ENCODE measurements around the gene COG6. TPM values are rescaled to one million over a fixed set of nuclear protein-coding genes. Genes with fewer than 3 reads are reported as not detected.

Gene COG6
- total RNA-seq, 1 donor from 2014 or later = 44.1 TPM

DNA sequence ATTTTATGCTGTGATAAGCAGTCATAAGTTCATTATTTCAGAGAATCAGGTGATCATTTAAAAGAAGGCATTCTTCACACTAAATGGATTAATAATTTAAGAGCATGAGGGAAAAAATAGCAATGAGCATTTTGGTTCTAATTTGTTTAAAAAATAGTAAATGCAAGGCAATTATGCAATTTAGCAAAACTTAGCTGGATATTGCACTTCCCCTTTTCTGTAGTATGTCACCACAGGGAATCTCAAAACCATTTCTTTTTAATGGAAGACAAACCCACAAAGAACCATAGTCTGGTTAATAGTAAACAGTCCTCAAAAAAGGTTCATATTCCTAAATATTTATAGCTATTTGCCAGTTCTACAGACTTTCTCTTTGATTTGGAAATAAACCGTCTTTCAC is 30.2 kb downstream of the COG6 start:
- H3K4me3 Mint-ChIP-seq (ENCODE audit: low read depth) = no peak overlapping the region
- TF ChIP-seq, protein P1, sequence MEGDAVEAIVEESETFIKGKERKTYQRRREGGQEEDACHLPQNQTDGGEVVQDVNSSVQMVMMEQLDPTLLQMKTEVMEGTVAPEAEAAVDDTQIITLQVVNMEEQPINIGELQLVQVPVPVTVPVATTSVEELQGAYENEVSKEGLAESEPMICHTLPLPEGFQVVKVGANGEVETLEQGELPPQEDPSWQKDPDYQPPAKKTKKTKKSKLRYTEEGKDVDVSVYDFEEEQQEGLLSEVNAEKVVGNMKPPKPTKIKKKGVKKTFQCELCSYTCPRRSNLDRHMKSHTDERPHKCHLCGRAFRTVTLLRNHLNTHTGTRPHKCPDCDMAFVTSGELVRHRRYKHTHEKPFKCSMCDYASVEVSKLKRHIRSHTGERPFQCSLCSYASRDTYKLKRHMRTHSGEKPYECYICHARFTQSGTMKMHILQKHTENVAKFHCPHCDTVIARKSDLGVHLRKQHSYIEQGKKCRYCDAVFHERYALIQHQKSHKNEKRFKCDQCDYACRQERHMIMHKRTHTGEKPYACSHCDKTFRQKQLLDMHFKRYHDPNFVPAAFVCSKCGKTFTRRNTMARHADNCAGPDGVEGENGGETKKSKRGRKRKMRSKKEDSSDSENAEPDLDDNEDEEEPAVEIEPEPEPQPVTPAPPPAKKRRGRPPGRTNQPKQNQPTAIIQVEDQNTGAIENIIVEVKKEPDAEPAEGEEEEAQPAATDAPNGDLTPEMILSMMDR (IDR thresholded peaks at IDR 0.05; ENCODE audit: unreplicated experiment) = no peak

DNA sequence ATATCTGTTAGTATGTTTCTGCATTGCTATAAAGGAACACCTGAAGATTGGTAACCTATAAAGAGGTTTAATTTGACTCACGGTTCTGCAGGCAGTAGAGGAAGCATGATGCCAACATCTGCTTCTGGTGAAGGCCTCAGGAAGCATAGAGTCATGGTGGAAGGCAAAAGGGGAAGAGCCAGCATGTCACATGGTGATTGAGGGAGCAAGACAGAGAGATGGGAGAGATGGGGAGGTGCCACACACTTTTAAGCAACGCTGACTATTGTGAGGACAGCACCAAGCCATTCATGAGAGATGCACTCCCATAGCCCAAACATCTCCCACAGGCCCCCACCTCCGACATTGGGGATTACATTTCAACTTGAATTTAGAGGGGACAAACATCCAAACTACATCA is 32.8 kb downstream of the COG6 start:
- Mint-ChIP-seq H3K36me3 (ENCODE audit: insufficient read depth) (peaks cover 2% of the 10 kb centered on the region), H3K4me1 (ENCODE audit: low read depth) (no peaks in the 10 kb centered on the region), H3K27me3 (no peaks in the 10 kb centered on the region), H3K4me3 (ENCODE audit: low read depth) (no peak overlapping the region), H3K27ac (no peak overlapping the region), H3K9me3 (ENCODE audit: low read depth) (no peaks in the 10 kb centered on the region)
- DNase-seq (ENCODE audit: low spot score, unreplicated experiment) = no peak
- TF ChIP-seq, protein P1 (IDR thresholded peaks at IDR 0.05; ENCODE audit: unreplicated experiment) = no peak

More for the DNA sequence above, 30.2 kb downstream of the COG6 start:
- no peaks in the 10 kb centered on the region for H3K27me3 Mint-ChIP-seq
- H3K36me3 Mint-ChIP-seq (ENCODE audit: insufficient read depth) = peaks cover 9% of the 10 kb centered on the region
- DNase-seq (ENCODE audit: low spot score, unreplicated experiment) = no peak
- H3K9me3 Mint-ChIP-seq (ENCODE audit: low read depth) = no peaks in the 10 kb centered on the region
- H3K4me1 Mint-ChIP-seq (ENCODE audit: low read depth) = peaks cover 2% of the 10 kb centered on the region
- H3K27ac Mint-ChIP-seq = no peak overlapping the region

DNA sequence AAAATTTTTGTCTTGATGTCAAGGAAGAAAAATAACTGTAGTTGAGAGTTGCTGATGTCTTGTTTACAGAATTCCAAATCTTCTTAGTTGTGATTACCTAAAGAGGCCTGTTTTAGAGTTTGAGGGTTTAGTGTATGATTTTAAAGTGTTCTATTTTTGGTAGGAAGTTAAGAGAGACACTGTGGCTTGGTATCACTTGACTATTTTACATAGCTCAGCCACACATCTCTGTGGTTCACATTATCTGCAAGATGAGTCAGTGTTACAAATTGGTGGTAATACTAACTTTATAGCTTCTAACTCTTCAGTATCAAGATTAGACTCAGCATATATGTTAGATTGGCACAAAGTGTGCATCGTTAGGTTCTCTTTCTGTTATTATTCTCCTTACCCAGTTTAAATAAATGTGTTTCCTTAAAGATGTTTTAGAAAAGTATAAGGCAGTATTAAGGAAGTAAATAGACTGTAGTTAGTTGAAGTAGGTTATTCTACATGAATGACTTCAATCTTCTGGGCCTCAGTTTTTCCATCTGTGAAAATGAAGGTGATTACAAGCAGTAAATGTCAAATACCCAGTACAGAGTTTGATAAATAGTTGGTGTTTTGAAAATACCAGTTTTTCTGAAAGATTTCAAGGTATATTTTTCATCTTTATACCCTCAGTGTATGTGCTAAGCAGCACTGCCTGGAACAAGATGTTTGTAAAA is 33.4 kb downstream of the COG6 start:
- Mint-ChIP-seq H3K27ac (no peak overlapping the region), H3K9me3 (ENCODE audit: low read depth) (no peaks in the 10 kb centered on the region), H3K4me3 (ENCODE audit: low read depth) (no peak overlapping the region), H3K36me3 (ENCODE audit: insufficient read depth) (peaks cover 2% of the 10 kb centered on the region), H3K4me1 (ENCODE audit: low read depth) (no peaks in the 10 kb centered on the region), H3K27me3 (no peaks in the 10 kb centered on the region)
- no peak for DNase-seq (ENCODE audit: low spot score, unreplicated experiment)
- TF ChIP-seq, protein P1 (IDR thresholded peaks at IDR 0.05; ENCODE audit: unreplicated experiment) = no peak

DNA sequence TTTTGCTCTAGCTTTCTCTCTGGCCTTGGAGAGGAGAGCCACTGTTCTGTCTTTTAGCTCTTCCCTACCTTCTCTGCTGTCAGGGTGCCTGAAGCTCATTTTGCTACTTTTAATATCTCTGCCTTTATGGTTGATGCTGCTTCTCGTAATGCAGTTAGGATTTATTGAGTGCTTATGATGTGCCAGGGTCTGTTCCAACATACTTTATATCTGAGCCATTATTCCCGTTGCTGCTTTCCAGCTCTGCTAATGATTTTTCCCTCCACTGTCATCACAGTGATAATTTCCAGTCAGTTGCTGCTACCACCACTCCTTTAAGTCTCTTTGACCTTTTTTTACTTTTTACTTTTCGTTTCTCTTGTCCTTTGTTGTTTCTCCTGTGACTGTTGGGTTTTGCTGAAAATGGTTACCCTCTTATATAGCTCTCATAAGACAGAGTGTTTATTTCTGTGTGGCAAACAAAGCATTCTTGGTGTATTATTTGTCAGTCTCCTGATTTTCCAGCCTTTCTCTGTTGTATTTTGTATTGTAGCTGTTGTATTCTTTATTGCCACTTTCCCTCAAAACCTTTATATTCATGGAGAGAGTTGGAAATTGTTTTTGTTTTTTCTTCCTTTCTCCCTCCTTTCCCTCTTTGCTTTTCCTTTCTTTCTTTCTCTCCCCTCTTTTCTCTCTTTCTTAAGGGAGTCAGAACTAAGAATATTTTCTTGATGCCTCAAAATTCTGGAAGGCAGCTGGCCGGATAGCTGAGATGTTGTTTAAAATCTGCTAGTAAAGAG is 37.4 kb downstream of the COG6 start:
- TF ChIP-seq, protein P1 (IDR thresholded peaks at IDR 0.05; ENCODE audit: unreplicated experiment) = no peak
- H3K36me3 Mint-ChIP-seq (ENCODE audit: insufficient read depth) = peaks cover 1% of the 10 kb centered on the region

DNA sequence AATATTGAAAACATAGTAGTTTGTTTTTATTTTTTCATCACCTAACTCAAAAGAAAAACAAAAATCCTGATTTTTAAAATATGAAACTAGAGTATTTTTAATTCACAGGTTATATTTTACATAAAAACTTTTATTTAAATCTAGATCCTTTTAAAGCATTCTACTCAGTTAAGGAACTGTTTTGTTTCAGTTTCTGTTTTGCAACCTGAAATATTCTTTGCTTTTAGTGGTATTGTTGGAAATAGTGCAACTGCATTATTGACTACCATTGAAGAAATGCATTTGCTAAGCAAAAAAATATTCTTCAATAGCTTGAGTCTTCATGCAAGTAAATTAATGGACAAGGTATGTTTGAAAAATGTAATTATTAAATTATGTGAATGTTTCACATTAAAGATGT is 43.8 kb downstream of the COG6 start:
- Mint-ChIP-seq H3K9me3 (ENCODE audit: low read depth) (no peaks in the 10 kb centered on the region), H3K4me1 (ENCODE audit: low read depth) (no peaks in the 10 kb centered on the region), H3K27me3 (no peaks in the 10 kb centered on the region), H3K4me3 (ENCODE audit: low read depth) (no peak overlapping the region), H3K27ac (no peak overlapping the region), H3K36me3 (ENCODE audit: insufficient read depth) (peaks cover 1% of the 10 kb centered on the region)
- TF ChIP-seq, protein P1 (IDR thresholded peaks at IDR 0.05; ENCODE audit: unreplicated experiment) = no peak
- DNase-seq (ENCODE audit: low spot score, unreplicated experiment) = no peak

More for the DNA sequence above, 37.4 kb downstream of the COG6 start:
- Mint-ChIP-seq H3K4me1 (ENCODE audit: low read depth) (no peaks in the 10 kb centered on the region), H3K27ac (no peak overlapping the region), H3K9me3 (ENCODE audit: low read depth) (no peaks in the 10 kb centered on the region), H3K27me3 (no peaks in the 10 kb centered on the region), H3K4me3 (ENCODE audit: low read depth) (no peak overlapping the region)
- no peak for DNase-seq (ENCODE audit: low spot score, unreplicated experiment)
